Left lung (tissue), 10 donors: Measurements from ENCODE around the gene HMG20B. TPM values are rescaled to one million over a fixed set of nuclear protein-coding genes. Genes with fewer than 3 reads are reported as not detected.

Experiments
- ATAC-seq: fragments of 200-7000 bp; cut with Tn5 transposase; one replicate; pipeline ENCODE4 v1.9.1; 2020; ENCODE audit warnings: moderate library complexity
- DNase-seq, 4 donors: peaks; one replicate each; pipeline ENCODE4 v3.0.0-alpha.2; 2013 to 2020
- H3K27ac ChIP-seq, 2 donors: fragments of 200-600 bp; sonication (generic) in 1 of 2; one replicate each; pipeline versions ENCODE4 v1.5.0 to v1.8.0; 2020 to 2021
- H3K27me3 ChIP-seq, 2 donors: fragments of 200-600 bp; sonication (generic) in 1 of 2; one replicate each; pipeline versions ENCODE4 v1.5.0 to v1.8.0; 2020 to 2021
- H3K36me3 ChIP-seq, 2 donors: fragments of 200-600 bp; sonication (generic) in 1 of 2; one replicate each; pipeline versions ENCODE4 v1.5.0 to v1.8.0; 2020 to 2021
- H3K4me1 ChIP-seq, 2 donors: fragments of 200-600 bp; one replicate each; pipeline ENCODE4 v1.8.0; 2021
- H3K4me3 ChIP-seq, 2 donors: fragments of 200-600 bp; sonication (generic) in 1 of 2; one replicate each; pipeline versions ENCODE4 v1.5.0 to v1.8.0; 2020 to 2021; ENCODE audit warnings: mild to moderate bottlenecking in 1 of 2
- H3K9me3 ChIP-seq, 2 donors: fragments of 200-600 bp; sonication (generic) in 1 of 2; one replicate each; pipeline versions ENCODE4 v1.5.0 to v1.8.0; 2020 to 2021
- intact Hi-C, 2 donors: fragments of 100-400 bp; cut with DNase I; formaldehyde crosslinking; loops; one replicate each; pipeline versions ENCODE4 v1.11.2 to v1.14.2; 2022
- polyA plus RNA-seq, 6 donors: library from polyadenylated mRNA; unstranded; fragments of 120-200 nt; gene quantifications; one replicate each; pipeline ENCODE4 v1.2.1, GENCODE V29; 2013; ENCODE audit not compliant: insufficient read length in 6 of 6
- total RNA-seq, 2 donors: library from RNA; stranded (reverse); fragmentation: NEBNext Ultra II Directional; extraction: Animal tissue kit (Norgen Biotek cat#: 25700); gene quantifications; one replicate each; pipeline ENCODE4 v1.2.1, GENCODE V29; 2021
- TF ChIP-seq, protein P1 (sequence below), 2 donors: fragments of 200-600 bp; sonication (generic) in 1 of 2; IDR thresholded peaks; one replicate each; pipeline versions ENCODE4 v1.5.0 to v1.8.0; 2021; ENCODE audit warnings: antibody characterized with exemption in 2 of 2
- donor health status: DM: no; HTN: yes; CAD: no.
- donor health status: DM: no; HTN: no; CAD: no.

The HMG20B gene
- total and polyA plus RNA-seq, 8 donors, result 50.9 to 104 (median 87.0) TPM

DNA sequence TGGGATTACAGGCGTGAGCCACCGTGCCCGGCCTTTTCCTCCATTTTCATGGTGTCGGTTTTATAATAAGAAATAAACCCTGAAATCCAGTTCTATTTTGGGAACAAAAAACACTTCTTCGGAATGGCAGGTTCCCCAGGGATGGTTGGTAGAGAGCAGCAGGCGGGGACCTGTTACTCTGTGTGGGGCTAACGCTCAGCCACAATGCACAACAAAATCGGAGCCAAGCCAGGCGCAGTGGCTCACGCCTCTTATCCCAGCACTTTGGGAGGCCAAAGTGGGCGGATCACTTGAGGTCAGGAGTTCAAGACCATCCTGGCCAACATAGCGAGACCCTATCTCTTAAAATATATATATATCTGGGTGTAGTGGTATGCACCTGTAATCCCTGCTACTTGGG lies 28.3 kb downstream of the HMG20B start:
- H3K36me3 ChIP-seq, result no peaks in the 10 kb centered on the region
- DNase-seq, result no peak
- no peak for ATAC-seq
- TF ChIP-seq, protein P1, sequence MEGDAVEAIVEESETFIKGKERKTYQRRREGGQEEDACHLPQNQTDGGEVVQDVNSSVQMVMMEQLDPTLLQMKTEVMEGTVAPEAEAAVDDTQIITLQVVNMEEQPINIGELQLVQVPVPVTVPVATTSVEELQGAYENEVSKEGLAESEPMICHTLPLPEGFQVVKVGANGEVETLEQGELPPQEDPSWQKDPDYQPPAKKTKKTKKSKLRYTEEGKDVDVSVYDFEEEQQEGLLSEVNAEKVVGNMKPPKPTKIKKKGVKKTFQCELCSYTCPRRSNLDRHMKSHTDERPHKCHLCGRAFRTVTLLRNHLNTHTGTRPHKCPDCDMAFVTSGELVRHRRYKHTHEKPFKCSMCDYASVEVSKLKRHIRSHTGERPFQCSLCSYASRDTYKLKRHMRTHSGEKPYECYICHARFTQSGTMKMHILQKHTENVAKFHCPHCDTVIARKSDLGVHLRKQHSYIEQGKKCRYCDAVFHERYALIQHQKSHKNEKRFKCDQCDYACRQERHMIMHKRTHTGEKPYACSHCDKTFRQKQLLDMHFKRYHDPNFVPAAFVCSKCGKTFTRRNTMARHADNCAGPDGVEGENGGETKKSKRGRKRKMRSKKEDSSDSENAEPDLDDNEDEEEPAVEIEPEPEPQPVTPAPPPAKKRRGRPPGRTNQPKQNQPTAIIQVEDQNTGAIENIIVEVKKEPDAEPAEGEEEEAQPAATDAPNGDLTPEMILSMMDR (IDR thresholded peaks at IDR 0.05), result no peak
- no peak overlapping the region for H3K4me3 ChIP-seq
- H3K4me1 ChIP-seq, result peaks cover 3 to 20% of the 10 kb centered on the region in 2 donors
- intact Hi-C loops, result no loop called here
- H3K27me3 ChIP-seq, result peaks cover 0 to 20% of the 10 kb centered on the region in 2 donors
- H3K9me3 ChIP-seq, result no peaks in the 10 kb centered on the region
- H3K27ac ChIP-seq, result no peak overlapping the region

DNA sequence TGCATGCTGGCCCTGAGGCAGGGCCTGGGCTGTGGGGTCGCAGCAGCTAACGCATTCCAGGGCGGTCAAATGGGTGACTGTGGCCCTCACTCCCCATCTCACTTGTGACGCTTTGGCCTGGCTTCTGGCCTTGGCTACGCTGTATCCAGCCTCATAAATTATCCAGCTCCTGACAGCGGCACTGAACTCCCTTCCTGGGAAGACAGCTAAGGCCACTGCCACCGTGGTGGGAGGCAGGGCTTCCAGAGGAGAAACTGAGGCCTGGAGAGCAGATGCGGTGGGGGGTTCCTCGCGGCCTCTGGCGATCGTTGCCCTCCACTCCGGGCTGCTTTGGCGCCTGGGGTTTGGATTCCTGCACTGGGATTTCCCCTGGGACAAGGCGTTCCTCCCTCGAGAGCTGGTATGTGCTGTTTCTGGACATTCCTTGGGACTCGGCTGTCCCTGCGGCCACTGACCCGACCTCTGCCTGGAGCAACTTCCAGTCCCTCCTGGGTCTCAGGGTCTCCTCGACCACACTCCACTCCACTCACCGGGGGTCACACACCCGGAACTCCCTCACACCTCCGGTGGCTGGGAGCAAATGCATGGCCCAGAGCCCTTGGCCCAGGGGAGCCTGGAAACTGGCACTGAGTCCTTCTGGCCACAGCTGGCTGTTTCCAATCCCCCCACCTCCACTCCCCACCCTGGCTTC lies 30.5 kb downstream of the HMG20B start:
- no peak overlapping the region for H3K27ac ChIP-seq
- intact Hi-C loops, result no loop called here
- H3K9me3 ChIP-seq, result no peaks in the 10 kb centered on the region
- peaks cover 0 to 42% of the 10 kb centered on the region in 2 donors for H3K27me3 ChIP-seq
- H3K36me3 ChIP-seq, result no peaks in the 10 kb centered on the region
- TF ChIP-seq, protein P1 (IDR thresholded peaks at IDR 0.05), result no peak
- DNase-seq (peak in 1 of 4 donors; percentile 52), ATAC-seq (no peak)
- H3K4me3 ChIP-seq, result no peak overlapping the region
- H3K4me1 ChIP-seq, result peaks cover 3 to 42% of the 10 kb centered on the region in 2 donors

DNA sequence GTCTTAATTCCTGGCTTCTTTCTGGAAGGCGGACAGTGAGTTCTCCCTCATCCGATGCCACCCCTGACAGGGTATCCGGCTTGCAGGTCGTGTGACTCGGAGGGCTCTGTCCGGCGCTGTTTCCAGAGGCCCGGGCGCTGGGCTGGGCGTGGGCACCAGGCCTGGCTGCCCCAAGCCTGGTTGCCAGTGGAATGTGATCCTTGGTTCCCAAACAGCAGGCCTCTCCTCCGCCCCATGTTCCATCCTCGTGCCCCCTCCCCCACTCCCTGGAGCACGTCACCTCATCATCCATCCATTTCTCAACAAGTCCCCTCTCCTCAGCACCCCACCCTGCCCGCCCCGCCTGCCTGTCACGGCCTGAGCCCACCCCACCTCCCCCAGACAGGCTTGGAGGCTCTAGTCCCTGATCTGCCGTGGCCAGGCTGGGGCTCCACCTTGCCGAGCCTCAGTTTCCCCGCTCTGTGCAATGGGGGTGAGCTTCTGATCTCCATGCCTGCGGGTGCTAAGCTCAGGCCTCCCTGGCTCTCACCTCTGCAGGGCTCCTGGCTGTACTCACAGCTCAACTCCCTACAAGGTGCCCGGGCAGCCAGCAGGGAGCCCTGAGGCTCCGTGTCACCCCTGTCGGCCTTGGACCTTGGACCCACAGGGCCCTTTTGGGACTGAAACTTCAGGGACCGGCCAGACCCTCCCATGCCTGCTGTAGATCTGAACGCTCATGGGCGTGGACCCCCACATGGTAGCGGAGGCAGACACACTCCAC lies 31.7 kb downstream of the HMG20B start:
- TF ChIP-seq, protein P1 (IDR thresholded peaks at IDR 0.05), result no peak
- H3K36me3 ChIP-seq, result no peaks in the 10 kb centered on the region
- H3K4me1 ChIP-seq, result peaks cover 3 to 54% of the 10 kb centered on the region in 2 donors
- no peak overlapping the region for H3K27ac ChIP-seq
- H3K9me3 ChIP-seq, result no peaks in the 10 kb centered on the region
- peak overlapping the region in 1 of 2 donors; percentile 50 for H3K4me3 ChIP-seq
- intact Hi-C loops, result no loop called here
- H3K27me3 ChIP-seq, result peaks cover 0 to 46% of the 10 kb centered on the region in 2 donors
- ATAC-seq (no peak), DNase-seq (peak in 1 of 4 donors; percentile 53)

DNA sequence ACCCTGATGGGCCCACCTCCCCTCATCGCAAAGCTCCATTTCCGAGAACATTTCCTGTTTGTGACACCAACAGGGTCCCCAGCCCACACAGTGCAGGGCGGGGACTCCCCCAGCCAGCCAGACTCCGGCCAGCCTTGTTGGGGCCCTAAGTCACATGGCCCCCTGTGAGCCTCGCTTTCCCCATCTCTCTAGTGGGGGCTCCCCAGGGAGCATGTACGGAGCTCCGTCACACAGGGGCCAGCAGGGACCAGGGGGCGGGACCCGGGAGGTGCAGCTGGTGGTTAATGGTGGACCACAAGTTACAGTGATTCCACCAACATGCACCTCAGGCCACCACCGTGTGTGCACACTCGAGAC lies 32.2 kb downstream of the HMG20B start:
- Histone ChIP-seq H3K4me3 (peak overlapping the region in 1 of 2 donors; percentile 50), H3K9me3 (no peaks in the 10 kb centered on the region), H3K27ac (no peak overlapping the region), H3K4me1 (peaks cover 3 to 57% of the 10 kb centered on the region in 2 donors), H3K36me3 (no peaks in the 10 kb centered on the region), H3K27me3 (peaks cover 0 to 46% of the 10 kb centered on the region in 2 donors)
- TF ChIP-seq, protein P1 (IDR thresholded peaks at IDR 0.05), result no peak
- no peak for DNase-seq
- ATAC-seq, result no peak
- intact Hi-C loops, result no loop called here

DNA sequence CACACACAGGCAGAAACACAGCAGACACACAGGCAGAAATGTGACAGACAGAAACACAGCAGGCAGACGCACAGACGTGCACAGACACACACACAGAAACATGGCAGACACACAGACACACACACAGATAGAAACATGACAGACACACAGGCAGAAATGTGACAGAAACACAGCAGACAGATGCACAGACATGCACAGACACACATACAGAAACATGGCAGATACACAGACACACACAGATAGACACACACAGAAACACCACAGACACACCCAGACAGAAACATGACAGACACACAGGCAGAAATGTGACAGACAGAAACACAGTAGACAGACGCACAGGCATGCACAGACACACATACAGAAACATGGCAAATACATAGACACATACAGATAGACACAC lies 32.6 kb downstream of the HMG20B start:
- DNase-seq, result no peak
- peak overlapping the region in 1 of 2 donors; percentile 50 for H3K4me3 ChIP-seq
- TF ChIP-seq, protein P1 (IDR thresholded peaks at IDR 0.05), result no peak
- H3K4me1 ChIP-seq, result peaks cover 3 to 57% of the 10 kb centered on the region in 2 donors
- H3K36me3 ChIP-seq, result peaks cover 0 to 3% of the 10 kb centered on the region in 2 donors
- H3K27ac ChIP-seq, result no peak overlapping the region
- no peaks in the 10 kb centered on the region for H3K9me3 ChIP-seq
- peaks cover 0 to 46% of the 10 kb centered on the region in 2 donors for H3K27me3 ChIP-seq
- no peak for ATAC-seq
- intact Hi-C loops, result no loop called here
